ENCODE measurements around the gene CELF4.

DNA sequence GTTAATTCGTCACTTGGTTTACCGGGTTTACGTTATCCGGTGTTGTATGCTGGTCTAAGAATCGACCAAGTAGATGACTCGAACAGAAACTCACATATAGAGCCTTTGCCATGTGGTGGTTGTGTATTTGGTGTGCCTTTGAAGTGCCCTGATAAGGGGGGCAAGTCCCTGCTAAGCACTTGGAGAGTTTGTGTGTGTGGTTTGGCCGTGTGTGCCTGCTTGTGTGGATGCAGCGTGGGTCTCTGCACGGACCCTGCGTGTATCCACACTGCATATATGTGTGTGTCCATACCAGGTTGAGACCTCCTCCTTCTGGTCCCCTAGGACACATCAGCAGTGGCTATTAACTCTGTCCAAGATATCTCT lies 2.4 kb upstream of the CELF4 start:
- TF ChIP-seq POLR2AphosphoS5 (IDR thresholded peaks at IDR 0.05; ENCODE audit: borderline replicate concordance, low read depth, low read length): no peak
- peak; percentile 60 for TF ChIP-seq EZH2 (IDR thresholded peaks at IDR 0.05)

Measured in SK-N-MC (cell line).